Panc1 (cell line): ENCODE results near the gene TM7SF3.

Experiments used
- CTCF ChIP-seq: fragments of 450-650 bp; IDR thresholded peaks from 2 replicates; pipeline ENCODE4 v1.5.1; 2017; ENCODE audit warnings: mild to moderate bottlenecking
- TCF7L2 ChIP-seq: IDR thresholded peaks from 2 replicates; pipeline ENCODE4 v1.6.1; 2011; ENCODE audit warnings: mild to moderate bottlenecking, low read depth, low read length, inconsistent platforms

DNA sequence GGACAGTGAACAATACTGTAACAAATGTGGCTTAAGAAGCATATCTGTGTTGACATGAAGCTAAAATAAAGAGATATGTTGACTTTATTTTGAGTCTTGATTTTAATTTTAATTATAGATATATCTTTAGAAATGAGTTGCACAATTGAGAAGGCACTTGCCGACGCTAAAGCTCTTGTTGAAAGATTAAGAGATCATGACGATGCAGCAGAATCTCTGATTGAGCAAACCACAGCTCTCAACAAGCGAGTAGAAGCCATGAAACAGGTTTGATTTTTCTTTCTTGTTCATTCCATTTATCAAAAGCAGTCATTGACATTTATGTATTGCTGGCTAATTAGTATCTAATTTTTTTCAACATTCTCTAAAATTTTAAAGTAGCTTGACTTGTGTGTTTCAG is 60.2 kb downstream of the TM7SF3 start:
- TF ChIP-seq CTCF (no peak), TCF7L2 (no peak)
